GM19035 (cell line): ENCODE results near the gene STAC2.

Experiments used
- ATAC-seq: cut with Tn5 transposase; IDR thresholded peaks from one replicate; pipeline ENCODE4 v1.9.1; 2021; ENCODE audit not compliant: unreplicated experiment

STAC2 gene

DNA sequence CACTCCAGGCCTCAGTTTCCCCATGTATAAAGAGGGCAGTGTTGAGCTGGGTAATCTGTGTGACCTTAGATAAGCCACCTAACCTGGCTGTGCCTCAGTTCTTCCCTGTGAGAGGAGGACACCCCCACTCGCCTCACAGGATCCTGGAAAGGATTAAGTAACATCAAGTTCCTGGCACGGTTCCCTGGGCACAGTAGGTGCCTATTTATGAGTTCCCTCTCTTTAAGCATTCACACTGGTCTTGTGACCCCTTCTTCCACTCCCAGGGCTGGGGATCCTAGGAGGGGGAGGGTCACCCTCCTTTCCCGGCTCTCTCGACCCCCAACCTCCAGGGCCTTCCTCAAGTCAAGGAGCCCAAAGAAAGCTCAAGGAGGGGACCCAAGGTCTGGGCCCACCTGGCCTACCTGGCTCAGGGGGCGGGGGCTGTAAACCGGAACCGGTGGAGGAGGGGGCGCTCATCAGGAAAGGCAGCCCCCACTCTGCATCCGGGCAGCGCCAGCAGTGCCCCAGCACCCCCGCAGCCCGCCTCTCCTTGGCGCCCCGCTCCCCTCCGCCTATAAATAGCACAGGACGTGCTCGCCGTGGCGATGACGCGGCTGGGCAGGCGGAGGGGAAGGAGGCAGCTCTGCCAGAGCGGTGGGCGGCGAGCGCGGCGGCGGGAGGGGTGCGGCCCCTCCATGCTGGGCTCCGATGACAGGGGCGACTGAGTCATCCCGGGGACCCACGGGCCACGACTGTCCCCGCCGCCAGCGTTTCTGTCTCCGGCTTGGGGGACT lies 16.2 kb downstream of the STAC2 start:
- ATAC-seq = no peak

DNA sequence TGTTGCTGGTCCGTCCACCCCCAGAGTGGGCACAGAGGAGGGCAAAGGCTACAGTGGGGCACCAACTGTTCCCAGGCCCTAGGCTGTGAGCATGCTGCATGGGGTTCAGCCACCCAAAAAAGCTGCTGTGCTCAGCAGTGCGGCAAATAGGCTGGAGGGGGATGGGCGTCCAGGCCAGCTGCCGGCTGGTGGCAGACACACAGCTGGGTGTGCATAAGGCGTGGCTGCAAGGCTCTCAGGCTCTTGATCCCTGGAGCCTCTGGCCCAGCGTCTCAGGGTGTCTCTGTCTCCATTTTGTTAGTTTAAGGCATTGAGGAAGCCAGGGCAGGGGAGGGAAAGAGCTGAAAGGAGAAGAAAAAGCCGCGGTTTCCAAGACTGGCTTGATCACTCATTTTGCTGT lies 16.9 kb downstream of the STAC2 start:
- no peak for ATAC-seq

DNA sequence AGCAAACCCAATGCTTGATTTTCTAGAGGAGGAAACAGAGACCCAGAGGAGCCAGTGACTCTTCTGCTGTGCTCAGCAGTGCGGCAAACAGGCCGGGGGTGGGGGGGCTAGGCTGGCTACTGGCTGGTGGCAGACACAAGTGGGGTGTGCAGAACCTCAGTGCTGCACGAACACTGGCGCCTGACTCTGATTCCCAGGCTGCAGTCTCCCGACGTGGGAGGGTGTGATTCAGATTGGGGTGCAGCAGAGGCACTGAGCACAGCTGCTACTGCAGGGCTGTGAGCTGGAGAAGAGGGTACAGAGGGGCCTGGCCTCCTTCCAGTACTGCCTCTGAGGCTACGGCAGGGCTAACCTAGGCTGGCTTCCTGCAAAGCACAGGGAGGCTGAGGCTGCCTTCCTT lies 17.6 kb downstream of the STAC2 start:
- ATAC-seq = no peak

DNA sequence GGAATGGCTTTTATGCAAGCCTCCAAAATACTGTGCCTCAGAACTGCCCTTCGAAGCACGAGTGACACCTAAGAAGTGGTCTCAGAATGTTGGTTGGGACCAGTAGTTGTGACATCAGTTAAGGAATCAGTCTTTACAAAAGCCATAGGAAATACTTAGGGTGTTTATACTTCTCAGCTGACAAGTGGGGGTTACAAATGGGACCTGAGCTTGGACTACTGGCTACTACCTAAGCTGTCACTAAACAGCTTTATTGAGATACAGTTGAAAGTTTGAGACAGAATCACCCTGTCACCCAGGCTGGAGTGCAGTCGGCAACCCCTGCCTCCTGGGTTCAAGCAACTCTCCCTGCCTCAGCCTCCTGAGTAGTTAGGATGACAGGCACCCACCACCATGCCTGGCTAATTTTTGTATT lies 20.6 kb downstream of the STAC2 start:
- no peak for ATAC-seq

DNA sequence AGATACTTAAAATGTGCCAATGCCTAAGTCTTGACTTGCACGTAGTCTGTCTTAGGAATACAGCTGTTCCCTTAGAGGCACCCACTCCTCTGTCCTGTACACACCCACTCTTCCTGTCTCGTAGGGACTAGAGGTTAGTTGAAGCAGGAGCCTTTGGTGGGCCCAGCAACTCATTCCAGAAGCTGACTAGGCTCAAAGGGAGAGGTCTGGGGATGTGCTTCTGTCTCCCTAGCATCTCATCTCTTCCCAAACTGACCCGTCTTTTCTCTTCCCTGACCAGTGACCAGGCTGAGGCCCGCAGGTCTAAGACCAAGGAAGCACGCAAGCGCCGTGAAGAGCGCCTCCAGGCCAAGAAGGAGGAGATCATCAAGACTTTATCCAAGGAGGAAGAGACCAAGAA lies 21.5 kb downstream of the STAC2 start:
- no peak for ATAC-seq

DNA sequence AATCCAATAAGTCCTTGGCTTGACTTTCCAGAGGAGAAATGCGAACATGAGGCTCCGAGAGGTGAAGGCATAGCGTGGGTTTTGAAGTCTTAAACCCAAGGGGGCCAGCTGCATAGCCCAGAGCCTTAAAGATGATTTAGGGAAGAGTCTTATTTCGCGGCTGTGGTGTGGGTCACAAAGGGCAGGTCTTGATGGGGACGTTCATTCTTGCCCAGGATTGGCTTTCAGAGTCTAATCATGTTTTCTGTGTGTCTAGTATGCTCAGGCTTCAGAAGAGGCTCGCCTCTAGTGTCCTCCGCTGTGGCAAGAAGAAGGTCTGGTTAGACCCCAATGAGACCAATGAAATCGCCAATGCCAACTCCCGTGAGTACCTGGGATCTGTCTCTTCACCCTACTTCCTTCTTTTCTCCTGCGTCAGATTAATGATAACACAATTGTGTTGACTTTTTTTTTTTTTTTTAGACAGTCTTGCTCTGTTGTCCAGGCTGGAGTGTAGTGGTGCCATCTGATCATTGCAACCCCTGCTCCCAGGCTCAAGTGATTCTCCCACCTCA lies 24.7 kb downstream of the STAC2 start:
- no peak for ATAC-seq

DNA sequence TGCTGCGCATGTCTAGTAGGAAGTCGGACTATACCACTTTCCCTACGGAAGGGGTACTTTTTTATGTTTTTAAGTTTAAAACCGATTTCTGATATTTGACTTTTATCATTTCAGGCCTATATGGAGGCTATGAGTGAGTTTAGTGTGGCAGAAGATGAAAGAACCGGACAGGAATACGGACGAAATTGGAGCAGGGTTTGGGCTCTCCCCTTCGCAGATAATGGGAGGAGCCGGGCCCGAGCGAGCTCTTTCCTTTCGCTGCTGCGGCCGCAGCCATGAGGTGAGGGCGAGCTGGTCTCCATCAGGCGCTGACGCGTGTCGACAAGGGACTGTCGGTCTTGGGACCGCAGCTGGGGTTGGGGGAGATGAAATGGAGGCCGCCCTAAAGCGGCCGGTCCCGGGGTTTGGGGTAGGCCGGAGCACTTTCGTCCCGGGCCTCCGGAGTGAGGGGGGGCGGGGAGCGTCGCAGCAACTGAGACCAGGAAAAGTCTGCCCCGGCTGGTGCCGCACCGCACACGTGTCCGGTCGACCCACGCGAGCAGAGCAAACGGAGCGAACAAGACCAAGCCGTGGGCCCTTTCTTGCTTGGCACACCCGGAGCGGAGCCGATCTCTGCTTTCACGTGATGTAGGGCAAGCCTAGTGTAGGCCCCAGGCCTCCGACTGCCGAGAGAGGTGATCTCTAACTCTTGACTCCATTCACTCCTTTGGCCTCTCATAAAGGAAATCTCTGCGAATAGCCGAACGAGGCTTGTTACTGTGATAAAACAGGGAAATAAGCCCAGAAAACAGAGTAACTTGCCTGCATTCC lies 25.5 kb downstream of the STAC2 start, which contains the start of gene RPL19:
Gene RPL19 (plus strand): TSS at position 214 of the 810 bp plus-strand sequence. CDS start 62 bp downstream, at position 276.
- ATAC-seq = peak; percentile 66

DNA sequence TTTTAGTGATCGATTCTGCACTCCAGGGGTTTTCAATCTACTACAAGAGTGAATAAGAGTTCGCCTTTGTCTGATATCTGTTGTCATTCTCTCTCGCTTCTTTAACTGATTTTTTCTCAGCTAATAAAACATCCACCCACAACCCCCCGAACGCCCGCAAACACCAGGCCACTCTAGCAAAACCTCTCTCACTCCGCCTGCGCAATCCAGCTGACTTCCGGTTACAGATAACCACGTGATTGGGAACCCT lies 26.0 kb downstream of the STAC2 start:
- ATAC-seq = peak; percentile 53

DNA sequence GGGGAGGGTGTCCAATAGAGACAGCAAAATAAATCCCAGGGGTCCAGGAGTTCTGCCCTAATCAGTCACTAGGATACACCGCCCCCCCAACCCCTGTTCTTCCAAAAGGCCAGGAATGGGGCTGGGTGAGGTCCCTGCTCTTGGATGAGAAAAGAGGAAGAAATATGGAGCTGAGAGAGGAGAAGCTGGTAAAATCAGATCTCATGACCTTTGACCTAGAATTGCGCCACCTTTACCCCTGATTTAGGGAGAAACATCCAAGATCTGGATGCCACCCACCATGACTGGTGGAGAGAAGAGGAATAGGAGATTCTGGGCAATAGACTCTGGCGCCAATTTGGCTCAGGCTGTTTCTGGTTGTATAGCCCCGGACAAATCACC lies 27.6 kb downstream of the STAC2 start:
- ATAC-seq = no peak

DNA sequence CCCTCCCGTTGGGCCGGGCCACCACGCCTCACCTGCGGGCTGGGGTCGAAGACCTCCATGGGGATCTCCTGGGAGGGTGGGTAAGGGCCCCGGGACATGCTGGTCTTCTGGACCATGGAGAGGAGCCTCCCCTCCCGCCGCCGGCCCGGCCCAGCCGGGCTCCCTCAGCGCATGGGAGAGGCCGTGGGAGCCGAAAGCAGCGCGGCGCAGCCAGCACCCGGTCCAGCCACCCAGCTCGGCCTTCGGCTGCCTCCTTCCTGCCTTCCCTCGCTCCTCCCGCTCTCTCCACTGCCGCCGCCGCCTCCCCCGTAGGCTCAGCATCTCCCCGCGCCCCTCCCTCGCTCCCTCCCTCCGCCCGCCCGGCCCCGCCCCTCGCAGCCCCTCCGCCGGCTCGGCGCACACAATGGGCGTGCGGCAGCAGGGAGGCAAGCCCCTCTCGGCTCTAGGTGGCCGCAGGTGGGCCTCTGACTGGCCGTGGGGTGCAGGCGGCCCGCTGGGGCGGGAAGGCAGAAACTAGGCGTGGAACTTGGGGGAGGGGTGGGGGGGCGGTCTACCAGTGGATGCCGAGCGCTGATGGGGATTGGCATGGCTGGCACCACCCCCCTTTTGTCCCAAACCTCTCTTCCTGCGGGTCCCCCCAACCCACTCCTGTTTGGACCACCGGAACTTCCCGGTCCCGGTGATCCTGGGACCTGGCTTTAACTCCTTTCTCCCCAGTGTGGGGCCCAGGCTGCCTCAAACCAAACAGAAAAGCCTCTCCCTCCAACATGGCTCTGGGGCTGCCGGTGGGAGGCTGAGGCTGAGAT lies 28.2 kb downstream of the STAC2 start, which contains the start of gene CACNB1:
Gene CACNB1 (minus strand): TSS at position 290 of the 806 bp plus-strand sequence. CDS start 174 bp downstream, at position 116.
- ATAC-seq = no peak

DNA sequence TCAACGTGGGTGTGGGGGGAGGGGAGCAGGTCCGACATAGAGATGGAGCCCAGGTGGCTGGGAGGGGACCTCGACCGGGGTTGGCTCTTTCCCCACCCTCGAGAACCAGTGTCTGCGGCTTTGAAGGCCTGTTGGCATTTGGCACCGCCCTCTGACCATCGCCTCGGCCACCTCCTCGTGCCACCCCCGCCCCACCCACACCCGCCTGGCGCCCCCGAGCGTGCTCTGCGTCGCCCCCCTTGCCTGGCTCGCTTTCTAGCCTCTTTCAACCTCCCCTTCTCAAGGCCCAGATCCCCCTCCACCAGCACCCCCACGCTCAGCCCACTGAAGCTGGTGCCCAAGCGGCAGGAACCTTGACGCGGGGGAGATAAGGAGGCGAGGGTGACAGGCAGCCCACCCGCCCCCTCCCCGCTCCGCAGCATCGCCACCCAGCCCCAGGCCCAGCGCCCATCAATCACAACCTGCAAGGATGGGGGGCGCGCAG lies 28.9 kb downstream of the STAC2 start:
- no peak for ATAC-seq

DNA sequence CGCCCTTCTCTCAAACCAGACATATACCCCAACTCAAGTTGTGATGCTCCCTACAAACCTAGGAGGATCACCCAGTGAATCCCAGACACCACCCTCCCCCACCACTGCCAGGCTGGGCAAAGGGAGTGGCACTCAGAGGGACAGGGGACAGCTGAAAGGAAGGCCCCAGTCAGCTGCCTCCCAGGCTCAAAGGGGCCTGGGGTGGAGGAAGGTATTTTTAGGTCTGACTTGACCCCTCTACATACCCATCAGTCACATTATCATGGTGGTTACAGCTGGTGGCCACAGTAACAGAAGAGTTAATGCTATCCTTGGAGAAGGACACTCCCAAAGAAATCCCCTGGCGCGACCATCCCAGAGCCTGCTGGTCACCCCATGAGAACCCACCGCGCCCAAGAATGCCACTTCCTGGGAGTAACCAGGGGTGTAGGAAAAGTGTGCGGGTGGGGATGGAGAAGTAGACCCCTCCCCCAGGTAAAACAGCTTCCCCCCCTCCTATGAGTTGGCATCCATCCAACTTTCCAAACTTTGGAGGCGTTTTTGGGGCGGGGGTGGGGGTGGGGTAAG lies 29.4 kb downstream of the STAC2 start:
- no peak for ATAC-seq

DNA sequence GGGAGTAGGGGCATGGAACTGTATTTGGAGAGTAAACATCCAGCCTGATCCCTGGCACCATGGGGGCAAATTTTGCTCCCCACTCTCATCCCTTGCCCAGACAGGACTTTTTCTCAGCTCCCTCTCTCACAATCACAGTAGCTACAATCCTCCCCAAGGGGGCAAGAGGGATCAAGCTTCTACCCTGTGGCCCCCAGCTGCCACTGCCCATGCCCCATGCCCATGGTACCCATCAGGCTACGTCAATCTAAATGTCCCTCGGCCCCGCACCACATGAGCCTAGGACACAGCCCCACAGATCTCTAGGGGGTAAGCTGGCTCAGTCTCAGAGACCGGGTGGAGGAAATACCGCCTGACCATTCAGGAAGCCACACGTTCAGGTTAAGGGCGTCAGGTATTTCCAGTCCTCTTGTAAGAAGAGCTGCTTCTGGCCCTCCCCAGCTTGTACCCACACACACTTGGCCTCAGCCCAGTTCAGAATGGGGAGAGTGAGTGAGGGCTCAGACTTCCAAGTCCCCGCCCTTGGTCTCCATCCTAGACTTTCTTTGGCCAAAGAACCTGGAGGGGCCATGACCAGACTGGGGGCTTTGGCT lies 30.1 kb downstream of the STAC2 start:
- ATAC-seq = no peak

DNA sequence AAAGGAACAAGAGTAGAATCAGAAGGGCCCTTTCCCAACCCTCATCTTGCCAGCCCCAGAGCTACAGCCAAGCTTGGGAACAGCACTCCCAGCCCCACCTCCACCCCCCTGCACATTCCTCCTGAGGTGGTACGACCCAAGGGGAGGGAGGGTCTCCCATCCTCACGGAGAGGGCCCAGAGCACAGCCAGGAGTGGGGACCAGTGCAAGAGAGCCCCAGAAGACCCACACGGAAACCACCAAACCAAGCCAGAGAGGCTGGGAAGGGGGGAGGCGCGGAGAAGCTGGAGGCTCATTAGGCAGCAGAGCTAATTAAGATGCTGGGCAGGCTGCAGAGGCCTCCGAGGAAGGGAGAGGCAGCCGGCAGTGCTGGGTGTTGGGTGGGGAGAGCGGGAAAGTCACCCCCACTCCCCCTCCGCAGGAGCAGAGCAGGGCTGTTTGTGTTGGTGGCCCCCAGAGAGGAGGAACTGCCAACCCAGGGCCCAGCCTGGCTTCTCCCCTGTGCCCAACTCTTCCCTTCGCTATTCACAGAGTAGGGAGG lies 30.7 kb downstream of the STAC2 start:
- no peak for ATAC-seq

DNA sequence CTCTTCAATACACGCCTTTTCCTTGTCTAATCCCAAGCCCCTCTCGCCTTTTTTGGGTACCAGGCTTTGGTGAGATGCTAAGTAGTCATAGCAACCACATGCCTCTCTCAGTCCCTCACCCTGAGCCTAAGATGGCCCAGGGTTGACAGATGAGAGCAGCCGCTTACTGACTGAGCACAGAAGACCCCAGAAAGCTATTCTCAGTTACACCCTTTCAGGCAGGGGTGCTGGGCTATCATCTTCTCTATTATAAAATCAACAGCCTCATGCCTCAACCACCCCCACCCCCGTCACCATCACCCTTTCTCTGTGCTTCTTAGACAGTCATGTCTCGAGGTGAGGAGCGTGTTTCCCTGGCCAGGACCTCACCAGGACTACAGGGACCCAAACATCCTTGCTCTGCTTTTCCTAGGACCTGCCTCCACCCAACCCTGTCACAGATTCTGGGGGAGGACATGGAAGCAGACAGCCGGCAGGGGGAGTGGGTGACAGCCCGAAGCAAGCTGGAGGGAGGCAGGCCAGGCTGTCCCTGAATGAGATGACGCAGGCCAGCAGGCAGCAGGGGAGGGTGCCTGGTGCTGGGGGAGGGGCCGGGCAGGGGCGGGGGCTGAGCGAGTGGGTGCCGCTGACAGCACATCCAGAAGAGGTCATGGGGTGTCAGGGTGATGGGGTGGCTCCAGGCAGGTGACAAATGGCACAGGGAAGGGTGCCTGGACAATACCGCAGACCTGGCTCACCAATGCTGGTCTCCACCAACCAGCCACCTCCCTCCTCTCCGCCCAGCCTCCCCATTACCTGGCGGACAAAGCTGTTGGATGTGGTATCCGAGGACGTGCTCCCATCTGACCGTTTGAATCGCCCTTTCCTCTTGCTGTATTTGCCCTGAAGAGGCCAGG lies 31.4 kb downstream of the STAC2 start:
- no peak for ATAC-seq

DNA sequence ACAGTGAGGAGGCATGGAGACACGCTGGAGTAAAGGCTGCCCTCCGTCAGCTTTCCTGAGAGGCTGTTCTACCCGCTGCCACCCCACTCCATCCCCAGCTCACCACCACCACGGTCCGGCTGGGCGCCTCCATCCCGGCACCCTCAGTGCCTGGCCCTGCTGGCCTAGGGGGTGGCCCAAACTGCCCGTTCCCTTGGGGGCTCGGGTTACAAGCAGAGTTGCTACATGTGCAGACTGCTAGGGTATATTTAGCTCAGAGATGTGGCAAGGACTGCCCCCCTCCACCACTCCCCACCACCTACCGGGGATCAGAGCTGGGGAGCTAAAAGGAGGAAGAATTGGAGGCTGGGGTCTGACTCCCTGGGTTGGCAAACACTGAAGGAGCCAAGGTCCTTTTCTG lies 32.4 kb downstream of the STAC2 start:
- no peak for ATAC-seq

DNA sequence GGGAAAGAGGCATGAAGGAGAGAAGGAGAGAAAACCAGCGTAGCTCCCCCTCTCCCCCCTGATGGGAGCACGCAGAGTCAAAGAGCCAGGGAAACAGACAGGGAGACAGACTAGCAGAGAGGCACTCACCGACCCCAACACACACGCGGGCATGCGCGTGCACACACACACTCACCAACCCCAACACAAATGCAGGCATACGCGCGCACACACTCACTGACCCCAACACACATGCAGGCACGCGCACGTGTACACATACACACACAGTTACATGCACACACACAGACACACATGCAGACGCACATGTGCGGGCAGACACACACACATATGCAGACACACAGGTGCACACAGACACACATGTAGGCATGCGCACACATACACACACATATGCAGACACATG lies 32.8 kb downstream of the STAC2 start:
- no peak for ATAC-seq

DNA sequence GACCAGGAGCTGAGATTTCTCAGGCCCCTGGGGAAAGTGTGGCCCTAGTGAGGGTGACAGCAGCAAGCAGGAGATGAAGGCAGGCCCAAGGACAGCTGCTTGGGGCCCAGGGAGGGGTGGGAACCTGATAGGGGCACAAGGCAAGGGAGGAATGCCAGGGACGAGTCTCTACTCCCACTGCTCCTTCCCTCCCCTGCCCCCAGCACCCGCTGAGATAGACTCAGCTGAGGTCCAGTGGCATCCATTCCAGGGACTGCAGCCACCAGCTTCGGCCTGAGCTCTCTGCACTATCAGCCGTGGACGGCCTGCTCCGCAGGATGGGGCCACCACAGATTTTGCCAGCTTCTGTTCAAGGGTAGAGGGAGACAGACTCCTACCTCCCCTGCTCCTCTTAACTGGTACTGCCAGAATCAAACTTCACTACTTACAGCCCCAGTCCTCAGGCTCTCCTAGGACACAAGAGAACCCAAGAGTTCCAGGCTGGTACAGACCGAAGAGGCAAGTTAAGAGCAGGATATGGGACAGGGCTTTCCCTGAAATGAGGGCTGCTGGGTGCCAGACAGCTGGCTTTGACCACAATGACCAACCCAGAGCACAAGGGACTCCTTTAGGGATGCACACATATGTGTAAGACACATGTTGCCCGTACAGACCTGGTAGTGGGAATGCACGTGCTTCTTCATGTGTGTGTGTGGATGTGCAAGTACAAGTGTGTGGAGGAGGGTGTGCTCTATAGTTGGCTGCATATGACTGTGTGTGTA lies 33.8 kb downstream of the STAC2 start:
- no peak for ATAC-seq
